ENCODE results near the gene SORCS2.

GRCh38 chr4:7341491-7342222, 149.3 kb downstream of the SORCS2 start:
- no peak for TF ChIP-seq CTCF (IDR thresholded peaks at IDR 0.05)
- TF ChIP-seq POLR2A (IDR thresholded peaks at IDR 0.05), result no peak
